ENCODE measurements around the gene SRBD1.

SRBD1 gene

GRCh38 chr2:45634223-45634622, 23.2 kb upstream of the SRBD1 start:
- DNase-seq, result no peak

- no peak for DNase-seq
These were observed 20.9 kb upstream of the SRBD1 start for GRCh38 chr2:45631955-45632354.

GRCh38 chr2:45631319-45631718, 20.3 kb upstream of the SRBD1 start:
- DNase-seq, result no peak

GRCh38 chr2:45629971-45630370, 18.9 kb upstream of the SRBD1 start:
- DNase-seq, result no peak

GRCh38 chr2:45627911-45628310, 16.8 kb upstream of the SRBD1 start:
- DNase-seq, result no peak

GRCh38 chr2:45626387-45627221, 15.5 kb upstream of the SRBD1 start:
- DNase-seq, result no peak

GRCh38 chr2:45625824-45626223, 14.8 kb upstream of the SRBD1 start:
- DNase-seq, result no peak

- no peak for DNase-seq
These were observed 12.0 kb upstream of the SRBD1 start for GRCh38 chr2:45623098-45623497.

- no peak for DNase-seq
These were observed 11.4 kb upstream of the SRBD1 start for GRCh38 chr2:45622336-45623075.

- DNase-seq, result no peak
These were observed 6.4 kb upstream of the SRBD1 start for GRCh38 chr2:45617496-45617895.

GRCh38 chr2:45616658-45617411, 5.8 kb upstream of the SRBD1 start:
- DNase-seq, result no peak

- no peak for DNase-seq
These were observed 3.9 kb upstream of the SRBD1 start for GRCh38 chr2:45614871-45615415.

GRCh38 chr2:45614330-45614729, 3.3 kb upstream of the SRBD1 start:
- no peak for DNase-seq

GRCh38 chr2:45612731-45613130, 1.7 kb upstream of the SRBD1 start:
- no peak for DNase-seq

- DNase-seq, result no peak
These were observed 1.2 kb upstream of the SRBD1 start for GRCh38 chr2:45612285-45612684.

- peak; percentile 45 for DNase-seq
These were observed 617 bp downstream of the SRBD1 start for GRCh38 chr2:45610281-45611019.

- DNase-seq, result no peak
These were observed 3.4 kb downstream of the SRBD1 start for GRCh38 chr2:45607701-45608100.

- no peak for DNase-seq
These were observed 4.3 kb downstream of the SRBD1 start for GRCh38 chr2:45606796-45607195.

GRCh38 chr2:45605116-45605515, 6.0 kb downstream of the SRBD1 start:
- no peak for DNase-seq

GRCh38 chr2:45602624-45603023, 8.4 kb downstream of the SRBD1 start:
- no peak for DNase-seq

GRCh38 chr2:45598545-45598944, 12.5 kb downstream of the SRBD1 start:
- DNase-seq, result no peak

- no peak for DNase-seq
These were observed 14.3 kb downstream of the SRBD1 start for GRCh38 chr2:45596761-45597160.
